ENCODE data around the gene PTPRC. TPM values are rescaled to one million over a fixed set of nuclear protein-coding genes. Genes with fewer than 3 reads are reported as not detected.

Gene PTPRC
- total RNA-seq, 2 donors from 2014 or later: 3.3 to 9.9 TPM

GRCh38 chr1:198774421-198774820 is 135.6 kb downstream of the PTPRC start:
- no peak for DNase-seq
- no peaks in the 10 kb centered on the region for H3K27me3 ChIP-seq
- WGBS, 2 donors: 73 to 80% methylated on average over 2 of the region's 2 CpGs

GRCh38 chr1:198775606-198776005 is 136.8 kb downstream of the PTPRC start:
- 83 to 88% methylated on average over 6 of the region's 6 CpGs for WGBS, 2 donors
- H3K36me3 ChIP-seq (replicated peaks in 1 of 2; ENCODE audit: insufficient read depth in 1 of 2, low read depth in 2 of 2): no peaks in the 10 kb centered on the region
- TF ChIP-seq CTCF (IDR thresholded peaks at IDR 0.05) (no peak), POLR2A (IDR thresholded peaks at IDR 0.05) (no peak)
- DNase-seq (no peak), ATAC-seq (no peak)
- H3K9me3 ChIP-seq: no peaks in the 10 kb centered on the region
- H3K27me3 ChIP-seq: no peaks in the 10 kb centered on the region
- H3K4me1 ChIP-seq: no peaks in the 10 kb centered on the region
- H3K4me3 ChIP-seq: no peak overlapping the region
- peak overlapping the region in 1 of 4 donors; percentile 51 for H3K27ac ChIP-seq
- intact Hi-C loops (cut with DNase I): no loop called here

More at GRCh38 chr1:198774421-198774820, 135.6 kb downstream of the PTPRC start:
- H3K4me1 ChIP-seq: no peaks in the 10 kb centered on the region
- H3K4me3 ChIP-seq: no peak overlapping the region
- H3K9me3 ChIP-seq: no peaks in the 10 kb centered on the region
- intact Hi-C loops (cut with DNase I): no loop called here
- no peaks in the 10 kb centered on the region for H3K36me3 ChIP-seq (replicated peaks in 1 of 2; ENCODE audit: insufficient read depth in 1 of 2, low read depth in 2 of 2)
- TF ChIP-seq POLR2A (IDR thresholded peaks at IDR 0.05) (no peak), CTCF (IDR thresholded peaks at IDR 0.05) (no peak)
- H3K27ac ChIP-seq: no peak overlapping the region
- ATAC-seq: no peak

- Histone ChIP-seq H3K9me3 (no peaks in the 10 kb centered on the region), H3K36me3 (replicated peaks in 1 of 2; ENCODE audit: insufficient read depth in 1 of 2, low read depth in 2 of 2) (no peaks in the 10 kb centered on the region), H3K27me3 (no peaks in the 10 kb centered on the region), H3K27ac (peak overlapping the region in 2 of 4 donors; percentile 14 to 51), H3K4me1 (no peaks in the 10 kb centered on the region), H3K4me3 (no peak overlapping the region)
- peak in 3 of 4 donors; percentile 10 to 74 (median 11) for DNase-seq
- TF ChIP-seq CTCF (IDR thresholded peaks at IDR 0.05) (no peak), POLR2A (IDR thresholded peaks at IDR 0.05) (peak in 2 of 3 donors; percentile 12 to 60)
- ATAC-seq: peak; percentile 56
- 66 to 83% methylated on average over 4 of the region's 4 CpGs for WGBS, 2 donors
- intact Hi-C loops (cut with DNase I): no loop called here
These were observed 137.8 kb downstream of the PTPRC start for GRCh38 chr1:198776602-198777029.

GRCh38 chr1:198778049-198778448 is 139.2 kb downstream of the PTPRC start:
- intact Hi-C loops (cut with DNase I): no loop called here
- peak overlapping the region in 1 of 4 donors; percentile 51 for H3K27ac ChIP-seq
- no peaks in the 10 kb centered on the region for H3K36me3 ChIP-seq (replicated peaks in 1 of 2; ENCODE audit: insufficient read depth in 1 of 2, low read depth in 2 of 2)
- TF ChIP-seq CTCF (IDR thresholded peaks at IDR 0.05) (no peak), POLR2A (IDR thresholded peaks at IDR 0.05) (no peak)
- H3K9me3 ChIP-seq: no peaks in the 10 kb centered on the region
- ATAC-seq (no peak), DNase-seq (peak in 1 of 4 donors; percentile 12)
- no peaks in the 10 kb centered on the region for H3K4me1 ChIP-seq
- no peak overlapping the region for H3K4me3 ChIP-seq
- no peaks in the 10 kb centered on the region for H3K27me3 ChIP-seq
- WGBS, 2 donors: 69 to 72% methylated on average over 4 of the region's 4 CpGs

- WGBS, 2 donors: 57 to 65% methylated on average over 1 of the region's 1 CpG
- Histone ChIP-seq H3K27ac (no peak overlapping the region), H3K9me3 (no peaks in the 10 kb centered on the region), H3K27me3 (no peaks in the 10 kb centered on the region), H3K4me1 (no peaks in the 10 kb centered on the region), H3K4me3 (no peak overlapping the region), H3K36me3 (replicated peaks in 1 of 2; ENCODE audit: insufficient read depth in 1 of 2, low read depth in 2 of 2) (no peaks in the 10 kb centered on the region)
- TF ChIP-seq CTCF (IDR thresholded peaks at IDR 0.05) (no peak), POLR2A (IDR thresholded peaks at IDR 0.05) (no peak)
- ATAC-seq: no peak
- intact Hi-C loops (cut with DNase I): no loop called here
- DNase-seq: no peak
These were observed 141.5 kb downstream of the PTPRC start for GRCh38 chr1:198780376-198780775.
